ENCODE measurements around the gene PRR33. TPM values are rescaled to one million over a fixed set of nuclear protein-coding genes. Genes with fewer than 3 reads are reported as not detected.
A peak's percentile ranks its signal among the peaks of the same experiment; 100 is the strongest.

The PRR33 gene
- total RNA-seq, 4 donors from 2014 or later: not detected

- peaks cover 7% of the 10 kb centered on the region for H3K27me3 ChIP-seq
- peaks cover 0 to 32% (median 16%) of the 10 kb centered on the region in 3 donors for H3K4me1 ChIP-seq
- H3K4me3 ChIP-seq: no peak overlapping the region
- H3K36me3 ChIP-seq: no peaks in the 10 kb centered on the region
- no peak for TF ChIP-seq POLR2A (IDR thresholded peaks at IDR 0.05)
- TF ChIP-seq, protein P1, sequence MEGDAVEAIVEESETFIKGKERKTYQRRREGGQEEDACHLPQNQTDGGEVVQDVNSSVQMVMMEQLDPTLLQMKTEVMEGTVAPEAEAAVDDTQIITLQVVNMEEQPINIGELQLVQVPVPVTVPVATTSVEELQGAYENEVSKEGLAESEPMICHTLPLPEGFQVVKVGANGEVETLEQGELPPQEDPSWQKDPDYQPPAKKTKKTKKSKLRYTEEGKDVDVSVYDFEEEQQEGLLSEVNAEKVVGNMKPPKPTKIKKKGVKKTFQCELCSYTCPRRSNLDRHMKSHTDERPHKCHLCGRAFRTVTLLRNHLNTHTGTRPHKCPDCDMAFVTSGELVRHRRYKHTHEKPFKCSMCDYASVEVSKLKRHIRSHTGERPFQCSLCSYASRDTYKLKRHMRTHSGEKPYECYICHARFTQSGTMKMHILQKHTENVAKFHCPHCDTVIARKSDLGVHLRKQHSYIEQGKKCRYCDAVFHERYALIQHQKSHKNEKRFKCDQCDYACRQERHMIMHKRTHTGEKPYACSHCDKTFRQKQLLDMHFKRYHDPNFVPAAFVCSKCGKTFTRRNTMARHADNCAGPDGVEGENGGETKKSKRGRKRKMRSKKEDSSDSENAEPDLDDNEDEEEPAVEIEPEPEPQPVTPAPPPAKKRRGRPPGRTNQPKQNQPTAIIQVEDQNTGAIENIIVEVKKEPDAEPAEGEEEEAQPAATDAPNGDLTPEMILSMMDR (IDR thresholded peaks at IDR 0.05): no peak
- no peak for TF ChIP-seq EP300 (IDR thresholded peaks at IDR 0.05)
- TF ChIP-seq POLR2AphosphoS5 (IDR thresholded peaks at IDR 0.05): no peak
- H3K27ac ChIP-seq: peak overlapping the region in 2 of 4 donors; percentile 7 to 74
- no peak for ATAC-seq
- no peaks in the 10 kb centered on the region for H3K9me3 ChIP-seq
- 78 to 91% methylated on average over 10 of the region's 25 CpGs for WGBS, 2 donors (ENCODE audit: low coverage in 1 of 2)
Measured at GRCh38 chr11:1929621-1930461, 38.1 kb upstream of the PRR33 start.

GRCh38 chr11:1928891-1929541, 37.3 kb upstream of the PRR33 start:
- no peak for ATAC-seq
- no peaks in the 10 kb centered on the region for H3K36me3 ChIP-seq
- 84% methylated on average over 15 of the region's 35 CpGs; no CpG with 5 or more reads in 1 of the 2 donors for WGBS, 2 donors (ENCODE audit: low coverage in 1 of 2)
- peaks cover 7% of the 10 kb centered on the region for H3K27me3 ChIP-seq
- peak overlapping the region in 1 of 4 donors; percentile 74 for H3K27ac ChIP-seq
- H3K9me3 ChIP-seq: no peaks in the 10 kb centered on the region
- H3K4me1 ChIP-seq: peaks cover 0 to 32% (median 16%) of the 10 kb centered on the region in 3 donors
- no peak for TF ChIP-seq POLR2AphosphoS5 (IDR thresholded peaks at IDR 0.05)
- TF ChIP-seq POLR2A (IDR thresholded peaks at IDR 0.05): no peak
- no peak for TF ChIP-seq EP300 (IDR thresholded peaks at IDR 0.05)
- no peak overlapping the region for H3K4me3 ChIP-seq

DNA sequence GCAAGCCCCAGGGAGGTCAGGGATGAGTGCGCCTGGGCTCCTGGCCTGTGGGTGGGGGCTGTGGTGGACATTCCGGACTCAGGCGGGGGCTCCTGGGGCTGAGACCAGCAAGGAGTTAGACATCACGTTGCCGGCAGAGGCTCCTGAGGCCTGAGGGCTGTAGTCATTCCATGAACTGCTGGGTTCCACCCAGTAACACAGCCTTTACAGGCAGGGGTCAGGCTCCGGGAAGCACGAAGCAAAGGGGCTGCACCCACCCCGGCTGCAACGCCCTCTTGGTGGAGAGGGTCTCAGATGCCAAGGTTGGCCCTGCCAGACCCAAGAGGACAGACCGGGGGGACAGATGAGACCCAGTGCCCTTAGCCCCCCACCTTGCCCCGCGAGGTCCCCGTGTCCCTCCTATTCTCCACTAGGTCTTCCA, 36.8 kb upstream of the PRR33 start:
- TF ChIP-seq POLR2AphosphoS5 (IDR thresholded peaks at IDR 0.05): no peak
- TF ChIP-seq POLR2A (IDR thresholded peaks at IDR 0.05): no peak
- no peak for TF ChIP-seq EP300 (IDR thresholded peaks at IDR 0.05)
- TF ChIP-seq, protein P1 (IDR thresholded peaks at IDR 0.05): no peak
- no peak overlapping the region for H3K4me3 ChIP-seq
- H3K4me1 ChIP-seq: peaks cover 0 to 32% (median 16%) of the 10 kb centered on the region in 3 donors
- H3K9me3 ChIP-seq: no peaks in the 10 kb centered on the region
- no peaks in the 10 kb centered on the region for H3K36me3 ChIP-seq
- H3K27ac ChIP-seq: peak overlapping the region in 3 of 4 donors; percentile 18 to 74 (median 57)
- WGBS, 2 donors (ENCODE audit: low coverage in 1 of 2): 89% methylated on average over 3 of the region's 13 CpGs; no CpG with 5 or more reads in 1 of the 2 donors
- no peak for ATAC-seq
- peaks cover 7% of the 10 kb centered on the region for H3K27me3 ChIP-seq

DNA sequence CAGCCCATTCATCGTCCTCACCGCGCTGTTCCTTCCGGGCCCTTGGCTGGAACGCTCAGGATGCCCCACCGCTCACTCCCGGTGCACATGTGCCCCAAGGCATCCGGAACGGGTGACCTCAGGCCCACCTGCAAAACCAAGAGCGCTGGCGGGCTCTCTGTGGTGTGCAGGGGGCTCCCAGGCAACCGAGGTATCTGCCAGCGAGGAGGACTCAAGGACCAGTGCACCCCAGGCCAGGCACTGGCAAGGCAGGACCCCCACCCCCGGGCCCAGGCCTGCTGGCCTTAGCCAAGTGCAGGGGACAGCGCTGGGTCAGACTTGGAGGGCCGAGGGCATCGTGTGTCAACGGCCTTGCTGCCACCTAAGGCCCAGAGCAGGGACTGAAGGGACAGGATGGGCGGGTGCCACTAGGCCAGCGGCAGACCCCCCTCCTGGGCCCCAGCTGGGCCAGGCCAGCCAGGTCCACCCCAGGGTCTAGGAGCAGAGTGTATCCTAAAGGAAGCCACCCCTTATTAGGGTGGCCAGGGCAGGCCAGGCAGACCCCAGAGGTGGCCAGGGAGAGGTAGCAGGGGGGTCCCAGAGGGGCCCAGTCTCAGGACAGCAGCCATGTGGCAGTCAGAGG, 36.3 kb upstream of the PRR33 start:
- H3K9me3 ChIP-seq: no peaks in the 10 kb centered on the region
- no peak for ATAC-seq
- H3K36me3 ChIP-seq: no peaks in the 10 kb centered on the region
- peak overlapping the region in 3 of 4 donors; percentile 18 to 74 (median 57) for H3K27ac ChIP-seq
- peaks cover 0 to 34% (median 16%) of the 10 kb centered on the region in 3 donors for H3K4me1 ChIP-seq
- peaks cover 7% of the 10 kb centered on the region for H3K27me3 ChIP-seq
- no peak for TF ChIP-seq POLR2AphosphoS5 (IDR thresholded peaks at IDR 0.05)
- TF ChIP-seq, protein P1 (IDR thresholded peaks at IDR 0.05): no peak
- TF ChIP-seq EP300 (IDR thresholded peaks at IDR 0.05): no peak
- TF ChIP-seq POLR2A (IDR thresholded peaks at IDR 0.05): no peak
- no CpG with 5 or more reads among the region's 20 CpGs for WGBS, 2 donors (ENCODE audit: low coverage in 1 of 2)
- no peak overlapping the region for H3K4me3 ChIP-seq
